GM19395 (cell line): ENCODE results near the gene MYCBP2.
"Not testable (repeated sequence)": the region's sequence is repeated elsewhere in the genome, so short reads cannot be mapped to it uniquely, and the experiment has no call there.

Source experiments
- ATAC-seq: cut with Tn5 transposase; IDR thresholded peaks from one replicate; pipeline ENCODE4 v1.9.1; 2021; ENCODE audit warnings: mild to moderate bottlenecking, moderate library complexity; ENCODE audit not compliant: unreplicated experiment

Gene MYCBP2

DNA sequence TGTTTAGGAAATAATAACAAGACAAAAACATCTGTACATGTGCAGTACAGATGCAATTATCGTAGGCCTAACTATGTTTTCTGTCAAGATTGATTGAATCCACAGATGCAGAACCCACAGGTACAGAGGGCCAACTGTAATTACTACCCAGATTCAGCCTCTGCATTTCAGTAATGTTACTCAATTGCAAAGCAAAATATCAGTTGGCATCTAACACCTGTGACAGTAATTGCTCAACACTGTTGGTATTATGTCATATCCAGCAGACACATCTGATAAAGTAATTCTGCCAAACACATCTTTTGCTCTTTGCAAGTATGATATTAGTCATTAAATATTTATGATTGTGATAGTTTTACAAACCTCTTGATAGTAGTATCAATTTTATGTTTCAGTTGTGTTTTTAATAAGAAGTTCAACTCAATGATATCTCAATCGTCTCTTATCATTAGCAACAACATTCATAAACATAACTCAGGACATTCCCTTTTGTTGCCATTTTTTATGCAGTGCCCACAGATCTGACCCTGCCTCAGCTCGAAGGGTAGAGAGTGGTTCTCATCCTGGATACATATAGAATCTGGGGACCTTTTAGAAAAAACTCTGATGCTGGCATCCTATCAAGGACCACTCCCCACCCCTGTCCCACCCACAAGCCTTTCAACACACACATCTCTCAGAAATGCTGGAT lies 104.7 kb downstream of the MYCBP2 start:
- no peak for ATAC-seq

DNA sequence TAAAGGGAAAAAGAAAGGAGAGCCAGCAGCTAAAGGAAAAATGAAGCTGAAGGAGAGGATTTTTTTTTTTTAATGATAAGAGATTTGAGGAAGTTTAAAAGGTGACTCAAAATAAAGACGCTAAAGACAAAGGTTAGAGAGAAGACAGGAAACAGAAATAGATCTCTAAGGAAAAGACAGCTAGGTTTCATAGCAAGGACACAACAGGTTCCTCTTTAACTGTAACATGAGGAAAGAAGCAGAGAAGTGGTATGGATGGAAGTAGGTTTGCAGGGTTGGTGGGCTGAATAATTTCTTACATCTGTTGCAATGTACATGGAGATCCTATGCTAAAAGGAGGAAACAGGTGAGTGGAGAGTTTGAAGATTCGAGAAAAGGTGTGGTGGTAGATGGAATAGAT lies 107.5 kb downstream of the MYCBP2 start:
- ATAC-seq: no peak

DNA sequence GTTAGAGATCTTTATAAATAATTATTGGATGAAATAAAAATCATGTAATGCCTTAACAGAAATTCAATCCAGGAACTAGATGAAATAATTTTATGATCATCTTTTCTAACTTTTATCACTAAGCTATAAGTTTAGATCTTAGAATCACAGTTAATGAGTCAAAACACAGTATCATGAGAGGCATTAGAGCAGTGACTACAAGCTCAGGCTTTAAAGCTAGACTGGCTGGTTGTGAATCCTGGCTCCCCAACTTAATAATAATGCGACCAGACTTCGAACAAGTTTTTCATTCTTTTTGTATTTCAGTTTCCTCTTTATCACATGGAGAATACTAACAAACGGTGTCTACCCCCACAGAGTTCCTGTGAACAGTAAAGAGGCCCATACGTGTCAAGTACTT lies 108.6 kb downstream of the MYCBP2 start:
- ATAC-seq: no peak

DNA sequence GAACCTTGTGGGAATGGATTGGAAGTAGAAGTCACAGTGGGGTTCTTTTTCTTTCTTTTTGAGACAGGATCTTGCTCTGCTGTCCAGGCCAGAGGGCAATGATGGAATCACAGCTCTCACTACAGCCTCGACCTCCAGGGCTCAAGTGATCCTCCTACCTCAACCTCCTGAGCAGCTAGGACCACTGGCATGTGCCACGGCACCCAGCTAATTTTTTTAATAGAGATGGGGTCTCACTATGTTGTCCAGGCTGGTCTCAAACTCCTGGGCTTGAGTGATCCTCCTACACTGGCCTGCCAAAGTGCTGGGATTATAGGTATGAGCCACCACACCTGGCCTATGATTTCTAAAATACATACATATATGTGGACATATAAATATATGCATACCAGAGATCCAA lies 111.4 kb downstream of the MYCBP2 start:
- no peak for ATAC-seq

DNA sequence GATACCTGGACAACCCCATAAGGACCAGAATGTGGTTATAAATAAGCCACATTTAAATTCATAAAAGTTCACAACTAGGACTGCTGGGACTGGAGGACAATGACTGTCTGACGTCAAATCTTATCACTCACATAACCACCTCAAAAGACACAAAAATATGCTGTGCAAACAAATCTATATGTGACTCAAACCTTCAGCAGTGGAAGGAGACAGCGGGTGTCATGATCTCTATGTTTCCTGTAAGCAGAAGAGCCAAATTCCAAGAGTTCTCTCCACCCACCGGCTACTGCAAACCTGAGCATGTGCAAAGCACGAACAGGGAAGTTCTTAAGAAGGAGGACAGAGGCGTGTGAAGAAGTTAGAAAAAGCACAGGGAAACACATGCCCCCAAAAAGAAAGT lies 113.2 kb downstream of the MYCBP2 start:
- no peak for ATAC-seq

DNA sequence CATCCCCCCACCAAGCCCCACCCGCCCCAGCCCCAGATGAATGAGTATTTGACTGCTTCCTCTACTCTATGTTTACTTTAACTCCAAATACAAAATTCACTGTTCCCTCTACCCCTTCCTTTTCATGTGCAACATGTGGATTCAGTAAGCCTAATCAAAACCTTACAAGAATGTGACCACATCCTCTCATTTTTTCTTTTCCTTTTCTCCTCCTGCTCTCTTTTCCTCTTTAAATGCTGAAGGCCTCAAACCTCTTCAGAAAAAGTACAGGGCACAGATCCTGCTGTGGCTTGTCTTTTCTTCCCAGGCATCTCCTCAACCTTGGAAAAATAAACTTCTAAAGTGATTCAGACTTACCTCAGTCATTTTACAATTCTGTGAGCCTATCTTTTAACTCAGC lies 119.0 kb downstream of the MYCBP2 start:
- ATAC-seq: no peak

DNA sequence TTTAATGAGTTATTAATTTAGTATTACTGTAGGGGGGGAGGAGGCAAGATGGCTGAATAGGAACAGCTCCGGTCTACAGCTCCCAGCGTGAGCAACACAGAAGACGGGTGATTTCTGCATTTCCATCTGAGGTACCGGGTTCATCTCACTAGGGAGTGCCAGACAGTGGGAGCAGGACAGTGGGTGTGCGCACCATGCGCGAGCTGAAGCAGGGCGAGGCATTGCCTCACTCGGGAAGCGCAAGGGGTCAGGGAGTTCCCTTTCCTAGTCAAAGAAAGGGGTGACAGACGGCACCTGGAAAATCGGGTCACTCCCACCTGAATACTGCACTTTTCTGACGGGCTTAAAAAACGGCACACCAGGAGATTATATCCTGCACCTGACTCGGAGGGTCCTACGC lies 127.9 kb downstream of the MYCBP2 start:
- not testable (repeated sequence) for ATAC-seq

DNA sequence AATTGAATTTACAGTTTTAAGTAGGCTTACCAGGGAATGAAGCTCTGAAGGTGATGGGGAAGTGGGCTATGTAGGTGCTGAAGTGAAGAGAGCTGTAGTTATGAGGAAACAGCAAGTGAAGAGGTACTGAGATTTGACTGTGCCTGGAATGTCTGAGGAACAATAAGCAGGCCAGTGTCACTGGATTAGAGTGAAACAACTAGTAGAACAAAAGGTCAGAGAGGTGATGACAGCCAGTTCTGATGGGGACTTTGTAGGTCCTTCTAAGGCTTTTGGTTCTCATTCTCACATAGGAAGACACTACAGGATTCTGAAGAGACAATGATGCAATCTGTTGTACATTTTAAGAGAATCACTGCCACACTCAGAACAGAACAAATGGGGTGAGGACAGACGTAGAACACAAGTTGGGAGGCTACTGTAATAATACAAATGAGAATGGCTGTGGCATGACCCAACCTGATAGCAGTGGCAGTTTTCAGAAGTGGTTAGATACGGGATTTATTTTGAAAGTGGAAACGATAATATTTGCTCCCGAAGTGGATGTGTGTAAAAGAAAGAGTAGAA lies 130.8 kb downstream of the MYCBP2 start:
- no peak for ATAC-seq

DNA sequence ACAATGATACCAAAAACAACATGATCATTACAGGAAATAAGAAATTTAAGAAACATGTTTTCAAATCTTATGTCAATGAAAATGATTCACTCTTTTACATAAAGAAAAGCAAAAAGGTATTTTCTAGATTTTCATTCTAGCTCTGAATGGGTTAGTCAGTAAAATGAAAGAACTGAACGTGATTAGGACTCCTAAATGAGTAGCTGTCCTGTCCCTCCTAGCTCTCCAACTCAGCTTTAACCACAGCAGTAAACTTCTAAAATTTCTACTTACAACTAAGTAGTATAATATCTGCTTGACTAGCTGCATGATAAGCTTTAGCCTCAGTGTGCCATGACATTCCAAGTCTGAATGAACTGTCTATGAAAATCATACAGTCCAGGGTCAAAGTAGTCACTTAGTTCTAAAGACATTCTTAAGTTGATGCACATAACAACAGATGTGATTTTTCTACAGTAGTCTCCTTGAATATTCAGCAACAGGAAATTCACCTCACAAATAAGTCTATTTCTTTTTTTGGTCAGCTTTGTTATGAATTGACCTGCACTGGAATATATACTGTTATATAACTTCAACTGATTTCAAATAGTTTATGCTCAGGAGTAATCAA lies 136.4 kb downstream of the MYCBP2 start:
- no peak for ATAC-seq

DNA sequence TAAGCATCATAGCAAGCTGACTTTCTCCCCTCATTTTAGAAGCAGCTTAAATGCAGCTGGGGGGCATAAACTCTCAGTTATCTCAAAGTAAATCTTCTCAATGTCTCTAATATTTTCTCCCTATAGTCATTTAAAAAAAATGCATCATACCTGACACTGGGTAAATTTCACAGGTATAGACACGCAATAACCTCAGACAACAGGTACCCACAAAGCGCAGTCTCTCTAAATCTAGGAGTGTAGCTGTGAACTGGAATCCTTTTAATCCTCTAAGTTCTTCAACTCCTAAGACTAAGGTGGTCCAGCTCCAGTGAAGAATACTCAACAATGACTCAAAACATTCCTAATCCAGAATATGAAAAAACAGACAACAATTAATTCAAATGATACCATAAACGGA lies 141.2 kb downstream of the MYCBP2 start:
- no peak for ATAC-seq

DNA sequence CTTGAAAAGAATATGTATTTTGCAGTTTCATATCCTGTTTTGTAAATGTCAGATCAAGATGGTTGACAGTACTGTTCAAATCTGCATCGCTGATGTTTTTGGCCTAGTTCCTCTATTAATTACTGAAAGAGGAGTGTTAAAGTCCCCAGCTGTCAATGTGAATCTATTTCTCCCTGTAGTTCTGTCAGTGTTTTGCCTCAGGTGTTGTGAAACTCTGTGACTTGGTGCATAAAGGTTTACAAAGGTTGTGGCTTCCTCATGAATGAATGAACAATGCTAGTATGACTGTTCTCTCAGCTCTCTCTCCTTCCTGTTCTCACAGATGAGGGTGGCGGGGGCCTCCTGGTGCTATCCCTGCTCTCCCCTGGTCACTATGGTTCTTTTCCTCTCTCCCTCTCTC lies 142.4 kb downstream of the MYCBP2 start:
- peak; percentile 99 for ATAC-seq

DNA sequence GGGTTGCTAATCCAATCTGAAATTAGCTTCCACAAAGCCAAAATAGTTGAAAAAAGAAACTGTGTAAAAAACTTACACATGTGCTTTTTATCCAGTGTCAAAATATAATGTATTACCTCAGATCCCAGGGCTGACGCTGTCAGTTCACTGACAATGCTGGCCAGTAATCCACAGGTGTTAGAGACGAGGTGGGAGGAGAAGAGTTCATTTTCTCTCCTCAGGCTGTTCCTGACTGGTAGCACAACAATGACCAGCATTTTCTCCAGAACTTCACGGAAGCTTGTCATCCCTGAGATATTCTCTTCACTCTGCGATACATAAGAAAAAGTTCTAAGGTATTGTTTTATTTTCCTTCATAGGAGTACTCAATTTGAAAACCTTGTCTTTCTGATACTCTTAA lies 146.9 kb downstream of the MYCBP2 start:
- ATAC-seq: no peak

DNA sequence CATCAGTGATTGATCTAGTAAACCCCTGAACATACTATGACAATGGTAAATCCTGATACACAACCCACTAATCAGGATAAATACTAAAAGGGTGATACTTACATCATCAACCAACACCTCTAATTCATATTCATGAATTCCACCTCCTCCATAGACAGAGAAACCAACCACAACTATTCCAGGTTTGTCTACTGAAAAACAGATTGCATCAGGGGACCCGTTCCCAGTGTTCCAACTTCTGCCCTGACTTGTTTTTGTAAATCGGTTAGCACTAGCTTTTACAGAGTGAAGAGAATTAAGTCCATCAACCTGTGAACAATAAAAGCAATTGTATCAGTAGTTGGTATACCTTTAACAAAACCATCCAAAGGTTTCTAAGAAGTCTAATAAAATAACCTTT lies 149.2 kb downstream of the MYCBP2 start:
- ATAC-seq: no peak

DNA sequence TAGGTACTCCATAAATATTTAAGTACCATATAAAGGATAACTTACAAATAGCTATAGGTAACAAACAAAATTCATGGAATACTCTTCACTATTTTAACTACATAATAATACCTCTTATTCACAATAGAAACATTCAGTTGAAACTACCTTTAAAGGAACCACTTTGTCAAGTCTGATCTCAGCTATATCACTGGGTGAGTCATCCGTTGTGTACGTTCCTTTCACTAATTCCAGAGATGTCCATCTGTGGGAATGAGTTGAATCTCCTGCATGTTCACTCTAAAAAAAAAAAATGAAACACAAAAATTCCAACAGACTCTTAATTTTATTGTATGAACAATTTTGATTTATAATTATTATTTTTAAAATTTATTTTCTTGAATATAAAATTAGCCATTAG lies 150.5 kb downstream of the MYCBP2 start:
- ATAC-seq: no peak

DNA sequence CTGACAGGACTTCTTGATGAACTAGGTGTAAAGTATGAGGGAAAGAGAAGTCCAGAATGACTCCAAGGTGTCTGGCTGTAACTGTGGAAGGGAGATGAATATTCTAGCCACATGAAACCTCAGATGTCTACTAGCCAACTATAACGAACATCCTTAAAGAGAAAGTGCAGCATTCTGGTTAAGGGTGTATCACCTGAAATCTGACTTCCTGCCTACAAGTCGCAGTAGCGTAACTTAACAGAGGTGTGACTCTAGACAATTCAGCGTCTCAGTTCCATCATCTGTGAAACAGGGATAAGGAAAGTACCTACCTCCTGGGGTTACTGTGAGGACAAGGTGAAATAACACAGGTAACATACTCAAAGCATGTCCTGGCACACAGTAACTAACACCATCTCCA lies 154.2 kb downstream of the MYCBP2 start:
- ATAC-seq: no peak

DNA sequence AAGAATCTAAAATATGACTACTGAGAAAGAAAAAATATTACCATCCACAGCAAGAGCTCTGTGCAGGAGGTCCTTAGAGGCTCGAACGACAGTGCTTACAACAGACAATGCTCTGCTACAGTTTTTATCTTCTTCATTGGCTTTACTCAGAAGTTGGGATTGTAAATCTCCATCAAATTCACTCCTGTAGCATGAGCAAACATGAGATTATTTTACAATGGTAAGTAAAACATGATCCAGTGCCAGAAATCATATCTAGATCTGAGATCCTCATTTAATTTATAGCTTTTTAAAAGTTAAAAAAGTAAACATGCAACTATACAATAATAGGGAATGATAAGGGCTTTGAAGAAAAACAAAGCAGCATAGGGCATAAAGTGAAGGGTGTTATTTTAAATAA lies 155.4 kb downstream of the MYCBP2 start:
- ATAC-seq: no peak

DNA sequence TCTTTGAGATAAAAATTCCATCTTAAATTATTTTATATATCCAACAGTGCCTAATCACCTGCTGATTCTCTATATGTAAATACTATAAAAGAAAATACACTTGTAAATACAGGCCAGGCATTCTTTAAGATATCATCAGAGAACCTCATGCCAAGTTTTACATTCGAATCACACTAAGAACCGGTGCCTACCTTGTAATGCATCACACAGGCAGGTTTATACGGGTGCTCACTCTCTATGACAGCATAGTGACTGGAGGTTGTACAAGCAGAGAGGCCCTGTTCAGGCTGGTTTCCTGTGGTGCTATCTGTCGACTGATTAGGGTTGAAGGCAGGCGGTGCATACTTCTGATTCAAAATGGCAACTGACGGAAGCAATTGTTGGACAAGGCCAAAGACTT lies 158.7 kb downstream of the MYCBP2 start:
- ATAC-seq: no peak

DNA sequence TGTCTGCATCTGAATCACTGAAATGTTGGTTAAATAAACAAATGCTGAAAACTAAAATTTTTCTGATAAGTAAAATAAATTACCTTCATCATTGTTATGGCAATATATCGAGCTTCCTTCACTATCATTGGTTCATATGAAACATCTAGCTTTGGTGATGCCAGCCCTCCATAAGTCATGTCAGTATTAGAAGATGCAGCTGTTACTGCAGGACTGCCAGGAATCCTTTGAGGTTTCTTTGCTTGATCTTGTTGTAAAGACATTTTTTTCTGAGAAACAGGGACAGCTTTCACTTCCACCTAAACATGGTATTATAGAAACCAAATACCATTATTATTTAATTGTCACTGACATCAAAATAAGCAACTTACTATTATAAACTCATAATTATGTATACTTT lies 176.2 kb downstream of the MYCBP2 start:
- no peak for ATAC-seq

DNA sequence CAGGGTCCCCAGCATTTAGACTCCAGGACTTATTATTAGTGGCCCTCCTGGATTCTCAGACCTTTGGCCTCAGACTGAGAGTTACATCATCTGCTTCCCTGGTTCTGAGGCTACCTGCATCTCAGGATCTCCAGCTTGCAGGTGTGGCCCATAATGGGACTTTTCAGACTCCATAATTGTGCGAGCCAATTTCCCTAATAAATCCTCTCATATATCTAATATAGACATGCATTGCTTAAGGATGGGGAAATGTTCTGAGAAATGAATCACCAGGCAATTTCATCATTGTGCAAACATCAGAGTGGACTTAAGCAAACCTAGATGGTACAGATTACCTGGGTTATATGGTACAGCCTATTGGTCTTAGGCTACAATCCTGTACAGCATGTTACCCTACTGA lies 183.5 kb downstream of the MYCBP2 start:
- no peak for ATAC-seq

DNA sequence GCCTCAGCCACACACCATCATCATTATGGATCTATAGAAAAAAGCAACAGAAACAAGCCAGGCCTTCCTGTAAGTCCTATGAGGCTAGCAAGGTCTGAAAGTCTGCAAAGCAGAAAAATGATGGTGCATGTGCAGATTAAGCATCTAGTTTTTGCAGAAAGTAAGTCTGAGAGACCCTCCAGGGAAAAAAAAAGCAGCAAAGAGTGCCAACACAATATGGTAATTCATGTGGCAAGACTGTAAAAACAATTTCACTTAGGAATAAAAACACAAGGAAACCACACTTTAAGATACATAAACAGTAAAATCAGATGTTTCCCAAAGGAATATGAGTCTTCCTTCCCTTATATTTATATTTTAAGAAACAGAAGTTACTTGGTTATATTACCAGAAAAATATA lies 187.6 kb downstream of the MYCBP2 start:
- no peak for ATAC-seq

DNA sequence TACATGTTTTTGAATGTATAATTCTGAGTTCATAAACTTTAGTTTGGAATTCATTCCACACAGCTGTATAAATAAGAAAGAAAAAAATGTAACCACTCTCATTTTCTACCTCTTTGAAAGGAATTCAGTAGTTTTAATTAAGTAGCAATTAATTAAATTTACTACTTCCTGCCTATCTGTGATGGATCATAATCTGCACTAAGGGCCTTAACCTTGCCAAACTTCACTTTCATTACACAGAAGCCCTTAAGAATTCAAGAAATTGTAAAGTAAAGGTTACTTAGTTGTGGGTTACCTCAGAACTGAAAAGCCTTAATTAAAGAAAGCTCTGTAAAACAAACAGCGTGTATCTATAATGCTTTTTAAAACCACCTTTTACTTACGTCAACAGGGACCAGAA lies 188.1 kb downstream of the MYCBP2 start:
- no peak for ATAC-seq

DNA sequence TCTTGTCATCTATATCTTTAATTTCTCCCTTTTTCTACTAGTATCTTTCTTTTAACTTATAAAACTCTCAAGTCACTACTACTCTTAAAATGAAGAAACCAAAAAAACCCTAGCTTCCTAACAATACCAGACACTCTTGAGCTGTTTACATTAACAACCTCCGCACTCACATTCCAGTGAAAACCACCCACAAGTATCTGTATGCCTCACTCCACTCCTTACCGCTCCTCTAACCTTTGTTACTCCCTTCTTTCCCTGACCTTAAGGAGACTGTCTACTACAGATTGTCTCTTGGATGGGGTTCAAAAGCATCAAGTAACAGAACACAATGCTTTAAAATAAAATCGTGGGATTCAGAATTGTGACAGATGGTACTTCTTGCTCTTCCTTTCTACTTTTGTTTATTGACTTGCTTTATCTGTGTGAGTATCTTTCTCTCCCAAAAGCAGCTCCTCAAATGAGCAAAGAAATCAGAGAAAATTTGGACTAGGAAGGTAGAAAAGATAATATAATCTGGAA lies 189.9 kb downstream of the MYCBP2 start:
- no peak for ATAC-seq

DNA sequence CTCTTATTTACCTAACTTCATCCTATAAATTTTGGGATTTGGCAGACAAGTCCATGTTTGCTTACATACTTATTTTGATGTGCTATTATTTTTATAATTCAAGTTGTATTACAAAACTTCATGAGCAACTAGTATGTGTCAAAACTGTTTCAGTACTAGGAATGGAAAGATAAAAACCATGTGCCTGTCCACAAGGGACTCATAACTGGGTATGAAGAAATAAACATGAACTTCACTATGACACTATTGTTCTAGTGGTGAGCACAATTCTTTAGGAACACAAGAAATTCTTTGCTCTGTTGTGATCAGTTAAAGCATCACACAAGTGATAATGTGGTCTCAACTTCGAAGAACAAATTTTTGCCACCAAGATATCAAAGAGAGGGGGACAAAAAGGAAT lies 202.5 kb downstream of the MYCBP2 start:
- no peak for ATAC-seq
